ENCODE measurements around the gene CD84. TPM values are rescaled to one million over a fixed set of nuclear protein-coding genes. Genes with fewer than 3 reads are reported as not detected.

Gene CD84
- total and polyA plus RNA-seq, 3 experiments from 2014 or later: 25.1 to 58.1 (median 27.6) TPM

- peaks cover 59 to 76% (median 76%) of the 10 kb centered on the region in 3 donors for H3K4me1 Mint-ChIP-seq
- peak overlapping the region; percentile 21 for H3K4me3 ChIP-seq (ENCODE audit: low read length)
- POLR2A ChIA-PET: interaction anchor here (0.6 to 1.6 kb wide), 7 partner anchors 12 to 44 kb away, joined by 3 to 11 read pairs (median 4); partner anchors contain the start of gene SLAMF6
Observed at GRCh38 chr1:160540859-160541233, 38.5 kb downstream of the CD84 start.

GRCh38 chr1:160539990-160540858 is 39.1 kb downstream of the CD84 start:
- Histone ChIP-seq H3K9me3 (ENCODE audit: low read length) (peaks cover 2% of the 10 kb centered on the region), H3K4me3 (ENCODE audit: low read length) (peak overlapping the region; percentile 21), H3K27me3 (ENCODE audit: insufficient read depth, low read length, poor library complexity, severe bottlenecking) (no peaks in the 10 kb centered on the region), H3K4me1 (ENCODE audit: insufficient read depth, low read length) (peaks cover 54% of the 10 kb centered on the region), H3K36me3 (ENCODE audit: insufficient read depth, low read length) (no peaks in the 10 kb centered on the region), H3K27ac (ENCODE audit: low read depth, low read length) (peak overlapping the region; percentile 82)
- Mint-ChIP-seq H3K36me3 (peaks cover 7 to 27% (median 25%) of the 10 kb centered on the region in 3 donors), H3K4me1 (peaks cover 58 to 74% (median 73%) of the 10 kb centered on the region in 3 donors), H3K27me3 (no peaks in the 10 kb centered on the region), H3K4me3 (peak overlapping the region; percentile 8 to 84 (median 73)), H3K27ac (peak overlapping the region; percentile 80 to 98 (median 94)), H3K9me3 (peaks cover 2 to 11% (median 10%) of the 10 kb centered on the region in 5 donors)
- ChIA-PET CTCF (interaction anchor here (1.0 to 23.1 kb wide), 15 partner anchors 9 to 135 kb away, joined by 3 to 218 read pairs (median 7); partner anchors contain the start of gene SLAMF6), POLR2A (interaction anchor here (0.6 to 1.6 kb wide), 9 partner anchors 9 to 52 kb away, joined by 3 to 11 read pairs (median 4); partner anchors contain the start of gene SLAMF6)
- peak; percentile 16 to 75 (median 52) for DNase-seq

More at GRCh38 chr1:160540859-160541233, 38.5 kb downstream of the CD84 start:
- CTCF ChIA-PET: interaction anchor here (1.0 to 23.1 kb wide), 14 partner anchors 9 to 134 kb away, joined by 3 to 218 read pairs (median 8); partner anchors contain the start of gene SLAMF6
- H3K4me3 Mint-ChIP-seq: peak overlapping the region; percentile 8 to 84 (median 73)
- Histone ChIP-seq H3K27me3 (ENCODE audit: insufficient read depth, low read length, poor library complexity, severe bottlenecking) (no peaks in the 10 kb centered on the region), H3K4me1 (ENCODE audit: insufficient read depth, low read length) (peaks cover 55% of the 10 kb centered on the region), H3K9me3 (ENCODE audit: low read length) (no peaks in the 10 kb centered on the region), H3K27ac (ENCODE audit: low read depth, low read length) (peak overlapping the region; percentile 82), H3K36me3 (ENCODE audit: insufficient read depth, low read length) (no peaks in the 10 kb centered on the region)
- H3K27me3 Mint-ChIP-seq: no peaks in the 10 kb centered on the region
- DNase-seq: no peak
- peaks cover 7 to 27% (median 22%) of the 10 kb centered on the region in 3 donors for H3K36me3 Mint-ChIP-seq
- H3K27ac Mint-ChIP-seq: peak overlapping the region; percentile 80 to 98 (median 94)
- peaks cover 0 to 8% (median 6%) of the 10 kb centered on the region in 5 donors for H3K9me3 Mint-ChIP-seq

- Histone ChIP-seq H3K9me3 (ENCODE audit: low read length) (peaks cover 5% of the 10 kb centered on the region), H3K27ac (ENCODE audit: low read depth, low read length) (peak overlapping the region; percentile 69), H3K36me3 (ENCODE audit: insufficient read depth, low read length) (no peaks in the 10 kb centered on the region), H3K27me3 (ENCODE audit: insufficient read depth, low read length, poor library complexity, severe bottlenecking) (no peaks in the 10 kb centered on the region), H3K4me3 (ENCODE audit: low read length) (peak overlapping the region; percentile 21), H3K4me1 (ENCODE audit: insufficient read depth, low read length) (peaks cover 48% of the 10 kb centered on the region)
- Mint-ChIP-seq H3K27ac (peak overlapping the region; percentile 80 to 98 (median 94)), H3K4me3 (peak overlapping the region; percentile 8 to 84 (median 73)), H3K4me1 (peaks cover 52 to 68% (median 67%) of the 10 kb centered on the region in 3 donors), H3K36me3 (peaks cover 4 to 24% (median 23%) of the 10 kb centered on the region in 3 donors), H3K9me3 (peaks cover 5 to 16% (median 15%) of the 10 kb centered on the region in 5 donors), H3K27me3 (no peaks in the 10 kb centered on the region)
- ChIA-PET CTCF (interaction anchor here (1.1 to 23.1 kb wide), 11 partner anchors 10 to 135 kb away, joined by 4 to 218 read pairs (median 8); partner anchors contain the start of gene SLAMF6), POLR2A (interaction anchor here (1.0 to 1.6 kb wide), 4 partner anchors 9 to 52 kb away, joined by 3 to 11 read pairs (median 5); partner anchors contain the start of gene SLAMF6)
- DNase-seq: no peak
Observed at GRCh38 chr1:160539684-160539989, 39.7 kb downstream of the CD84 start.

GRCh38 chr1:160538985-160539651 is 40.2 kb downstream of the CD84 start:
- Histone ChIP-seq H3K27ac (ENCODE audit: low read depth, low read length) (peak overlapping the region; percentile 69), H3K36me3 (ENCODE audit: insufficient read depth, low read length) (no peaks in the 10 kb centered on the region), H3K27me3 (ENCODE audit: insufficient read depth, low read length, poor library complexity, severe bottlenecking) (no peaks in the 10 kb centered on the region), H3K9me3 (ENCODE audit: low read length) (peaks cover 5% of the 10 kb centered on the region), H3K4me3 (ENCODE audit: low read length) (no peak overlapping the region), H3K4me1 (ENCODE audit: insufficient read depth, low read length) (peaks cover 43% of the 10 kb centered on the region)
- Mint-ChIP-seq H3K27ac (peak overlapping the region; percentile 80 to 98 (median 91)), H3K4me3 (peak overlapping the region in 6 of 7 donors; percentile 13 to 84 (median 68)), H3K36me3 (peaks cover 4 to 22% (median 21%) of the 10 kb centered on the region in 3 donors), H3K4me1 (peaks cover 47 to 63% (median 62%) of the 10 kb centered on the region in 3 donors), H3K9me3 (peaks cover 9 to 21% (median 19%) of the 10 kb centered on the region in 5 donors), H3K27me3 (no peaks in the 10 kb centered on the region)
- CTCF ChIA-PET: interaction anchor here (1.1 to 23.1 kb wide), 6 partner anchors 10 to 70 kb away, joined by 4 to 218 read pairs (median 10); partner anchors contain the start of gene SLAMF6
- POLR2A ChIA-PET: interaction anchor here (0.6 to 1.1 kb wide), 3 partner anchors 10 to 51 kb away, joined by 3 to 5 read pairs (median 3); no protein-coding TSS in a partner anchor
- DNase-seq: no peak

GRCh38 chr1:160537714-160538665 is 41.3 kb downstream of the CD84 start:
- Mint-ChIP-seq H3K36me3 (peaks cover 4 to 24% (median 19%) of the 10 kb centered on the region in 3 donors), H3K27me3 (no peaks in the 10 kb centered on the region), H3K4me3 (no peak overlapping the region), H3K9me3 (peaks cover 14 to 28% (median 25%) of the 10 kb centered on the region in 5 donors), H3K4me1 (peaks cover 42 to 56% (median 52%) of the 10 kb centered on the region in 3 donors), H3K27ac (peak overlapping the region in 4 of 8 donors; percentile 61 to 82 (median 78))
- DNase-seq: no peak
- Histone ChIP-seq H3K27ac (ENCODE audit: low read depth, low read length) (peak overlapping the region; percentile 69), H3K4me3 (ENCODE audit: low read length) (no peak overlapping the region), H3K27me3 (ENCODE audit: insufficient read depth, low read length, poor library complexity, severe bottlenecking) (no peaks in the 10 kb centered on the region), H3K9me3 (ENCODE audit: low read length) (peaks cover 5% of the 10 kb centered on the region), H3K36me3 (ENCODE audit: insufficient read depth, low read length) (no peaks in the 10 kb centered on the region), H3K4me1 (ENCODE audit: insufficient read depth, low read length) (peaks cover 38% of the 10 kb centered on the region)
- ChIA-PET CTCF (interaction anchor here (0.9 to 2.7 kb wide), 2 partner anchors 68 to 75 kb away, joined by 3 to 6 read pairs; no protein-coding TSS in a partner anchor), POLR2A (interaction anchor here (0.6 kb wide), 2 partner anchors 30 to 230 kb away, joined by 3 read pairs; no protein-coding TSS in a partner anchor)

GRCh38 chr1:160534823-160535605 is 44.3 kb downstream of the CD84 start:
- H3K36me3 Mint-ChIP-seq: peaks cover 4 to 24% (median 13%) of the 10 kb centered on the region in 3 donors
- Histone ChIP-seq H3K9me3 (ENCODE audit: low read length) (peaks cover 5% of the 10 kb centered on the region), H3K27me3 (ENCODE audit: insufficient read depth, low read length, poor library complexity, severe bottlenecking) (no peaks in the 10 kb centered on the region), H3K4me1 (ENCODE audit: insufficient read depth, low read length) (peaks cover 17% of the 10 kb centered on the region), H3K27ac (ENCODE audit: low read depth, low read length) (no peak overlapping the region), H3K36me3 (ENCODE audit: insufficient read depth, low read length) (no peaks in the 10 kb centered on the region), H3K4me3 (ENCODE audit: low read length) (no peak overlapping the region)
- H3K9me3 Mint-ChIP-seq: peaks cover 14 to 28% (median 25%) of the 10 kb centered on the region in 5 donors
- ChIA-PET CTCF (interaction anchor here (1.0 to 2.7 kb wide), 3 partner anchors 9 to 71 kb away, joined by 3 to 6 read pairs (median 4); no protein-coding TSS in a partner anchor), POLR2A (interaction anchor here (0.5 kb wide), 1 partner anchor 95 kb away, joined by 3 read pairs; no protein-coding TSS in a partner anchor)
- no peak for DNase-seq
- H3K27me3 Mint-ChIP-seq: no peaks in the 10 kb centered on the region
- no peak overlapping the region for H3K27ac Mint-ChIP-seq
- H3K4me1 Mint-ChIP-seq: peaks cover 22 to 36% (median 31%) of the 10 kb centered on the region in 3 donors
- no peak overlapping the region for H3K4me3 Mint-ChIP-seq

All from CD8-positive, alpha-beta memory T cell (primary cell).